Ecto neural progenitor cell (in vitro differentiated cells): ENCODE results near the gene TJP1.
"Not testable (repeated sequence)": the region's sequence is repeated elsewhere in the genome, so short reads cannot be mapped to it uniquely, and the experiment has no call there.

Experiments
- DNase-seq: peaks from one replicate; pipeline ENCODE4 v3.0.0-alpha.2; 2018; ENCODE audit warnings: low spot score

Gene TJP1

DNA sequence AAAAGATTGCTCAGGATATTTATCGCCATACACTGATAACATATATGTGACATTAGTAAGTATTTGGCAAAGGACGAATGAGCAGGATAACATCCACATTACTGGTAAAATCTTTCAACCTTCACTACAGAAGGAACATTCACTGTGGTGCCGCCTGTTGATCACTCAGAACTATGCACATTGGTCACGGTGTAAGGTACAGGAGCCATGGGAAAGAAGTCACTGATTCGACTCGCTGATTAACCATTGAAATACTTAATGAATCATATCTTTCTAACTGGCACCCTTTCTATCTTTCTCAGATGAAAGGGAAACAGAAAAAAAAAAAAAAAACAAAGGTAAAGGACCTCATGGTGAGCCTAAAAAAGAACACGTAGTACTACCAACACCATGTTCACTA, 68.8 kb downstream of the TJP1 start:
- no peak for DNase-seq

DNA sequence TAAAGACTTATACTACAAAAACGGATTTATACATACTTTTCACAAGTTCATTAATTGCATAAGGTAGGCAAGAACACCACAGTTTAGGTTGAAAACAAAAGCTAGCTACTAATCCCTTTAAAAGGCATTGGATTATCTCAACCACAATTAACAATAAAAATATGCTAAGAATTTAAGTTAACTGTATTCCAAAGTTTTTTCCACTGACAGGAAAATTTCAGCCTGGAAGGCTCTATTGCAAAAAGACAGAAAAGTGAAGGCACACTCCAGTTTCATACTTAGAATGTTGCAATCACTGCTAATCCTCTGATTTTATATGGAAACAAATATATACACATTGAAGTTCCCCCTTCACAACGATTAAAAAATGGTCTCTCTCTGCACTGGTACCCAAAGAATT, 71.5 kb downstream of the TJP1 start:
- no peak for DNase-seq

DNA sequence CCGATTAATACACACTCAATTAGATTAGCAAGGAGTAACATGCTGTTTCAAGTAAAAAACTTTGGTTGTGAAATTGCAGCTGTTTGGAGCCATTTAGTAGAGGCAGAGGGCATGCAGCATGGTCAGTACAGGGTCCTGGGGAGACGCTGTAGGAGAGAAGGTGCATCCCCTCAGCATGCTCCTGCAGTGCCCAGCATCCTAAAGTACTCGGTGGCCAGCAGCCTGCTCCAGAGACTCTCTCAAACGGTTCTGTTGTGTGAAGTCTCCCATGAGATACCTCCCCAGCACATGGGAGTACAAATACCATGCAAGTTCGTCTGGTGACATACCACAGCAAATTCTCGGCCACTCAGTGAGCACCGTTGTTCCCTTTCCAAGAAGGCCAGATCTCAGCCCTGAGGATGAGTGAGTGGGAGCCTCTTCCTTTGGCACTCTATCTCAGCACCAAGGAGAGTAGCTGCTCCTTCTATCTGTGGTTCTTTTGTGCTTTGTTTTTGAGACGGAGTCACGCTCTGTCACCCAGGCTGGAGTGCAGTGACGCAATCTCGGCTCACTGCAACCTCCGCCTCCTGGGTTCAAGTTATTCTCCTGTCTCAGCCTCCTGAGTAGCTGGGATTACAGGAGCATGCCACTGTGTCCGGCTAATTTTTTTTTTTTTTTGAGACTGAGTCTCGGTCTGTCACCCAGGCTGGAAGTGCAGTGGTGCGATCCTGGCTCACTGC, 72.7 kb downstream of the TJP1 start:
- no peak for DNase-seq

DNA sequence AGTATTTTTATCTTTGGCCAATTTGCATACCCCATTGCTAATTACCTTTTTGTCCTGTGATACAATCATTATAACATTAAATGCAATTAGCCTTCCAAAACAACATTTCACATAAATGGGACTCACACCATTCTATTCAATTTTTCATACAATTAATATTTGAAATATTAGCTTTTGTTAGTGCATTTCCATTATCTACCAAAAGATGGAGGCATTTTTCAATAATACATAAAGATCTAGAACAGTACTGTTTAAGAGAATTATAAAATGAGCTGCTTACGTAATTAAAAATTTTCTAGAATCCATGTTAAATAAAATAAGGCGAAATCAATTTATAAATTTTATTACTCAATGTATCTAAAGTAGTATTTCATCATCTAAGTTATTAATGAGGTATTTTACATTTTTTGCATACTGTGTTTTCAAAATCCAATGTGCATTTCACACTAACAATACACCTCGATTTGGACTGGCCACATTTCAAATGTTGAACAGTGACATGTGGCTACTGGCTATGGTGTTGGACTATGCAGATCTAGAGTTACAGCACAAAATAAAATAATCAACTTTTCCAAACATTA, 74.3 kb downstream of the TJP1 start:
- DNase-seq, result no peak

DNA sequence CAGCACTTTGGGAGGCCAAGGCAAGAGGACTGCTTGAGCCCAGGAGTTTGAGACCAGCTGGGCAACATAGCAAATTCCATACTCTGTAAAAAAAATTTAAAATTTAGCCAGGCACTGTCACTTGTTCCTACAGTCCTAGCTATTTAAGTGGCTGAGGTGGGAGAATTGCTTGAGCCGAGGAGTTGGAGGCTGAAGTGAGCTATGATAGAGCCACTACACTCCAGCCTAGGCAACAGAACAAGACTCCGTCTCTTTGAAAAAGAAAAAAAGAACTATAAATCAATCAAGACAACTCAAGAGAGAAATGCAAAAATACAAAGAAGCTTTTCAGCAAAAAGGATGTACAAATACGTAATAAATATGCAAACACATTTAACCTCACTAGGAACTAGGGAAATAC, 78.8 kb downstream of the TJP1 start:
- no peak for DNase-seq

DNA sequence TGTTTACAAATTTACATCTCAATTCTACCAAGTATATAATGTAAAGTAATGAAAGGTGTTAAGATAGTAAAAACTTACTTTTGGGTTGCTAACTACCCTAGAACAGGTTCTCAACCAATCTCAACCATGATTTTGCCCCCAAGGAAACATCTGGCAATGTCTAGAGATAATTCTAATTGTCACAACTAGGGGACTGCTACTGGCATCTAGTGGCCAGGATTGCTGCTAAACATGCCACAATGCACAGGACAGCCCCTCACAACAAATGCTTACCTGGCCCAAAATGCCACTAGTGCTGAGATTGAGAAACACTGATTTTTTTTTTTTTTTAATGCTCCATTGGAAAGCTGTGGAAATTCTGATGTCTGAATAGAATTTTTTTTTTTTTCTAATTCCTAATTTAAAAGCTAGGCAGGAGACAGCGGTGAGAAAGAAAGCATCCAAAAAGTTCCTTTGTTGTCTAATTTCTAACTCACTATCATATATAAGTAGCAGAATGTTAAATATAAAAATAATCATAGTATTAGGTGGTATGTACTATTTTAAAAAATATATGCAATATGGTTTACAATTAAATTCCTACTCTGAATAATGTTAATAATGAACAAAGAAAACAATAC, 81.5 kb downstream of the TJP1 start:
- no peak for DNase-seq

DNA sequence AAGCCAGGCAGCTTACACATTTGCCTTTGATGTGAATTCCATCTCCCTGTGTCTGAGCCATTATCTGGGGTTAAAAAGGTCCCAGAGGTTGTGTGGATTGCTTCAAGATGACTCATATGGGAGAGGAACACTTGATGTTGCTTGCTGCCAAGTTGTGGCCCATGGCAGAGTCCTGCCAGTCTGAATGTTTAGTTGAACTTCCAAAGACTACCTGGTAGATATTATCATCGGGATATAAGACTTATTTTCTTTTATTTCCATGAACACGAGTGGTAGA, 85.6 kb downstream of the TJP1 start:
- no peak for DNase-seq

DNA sequence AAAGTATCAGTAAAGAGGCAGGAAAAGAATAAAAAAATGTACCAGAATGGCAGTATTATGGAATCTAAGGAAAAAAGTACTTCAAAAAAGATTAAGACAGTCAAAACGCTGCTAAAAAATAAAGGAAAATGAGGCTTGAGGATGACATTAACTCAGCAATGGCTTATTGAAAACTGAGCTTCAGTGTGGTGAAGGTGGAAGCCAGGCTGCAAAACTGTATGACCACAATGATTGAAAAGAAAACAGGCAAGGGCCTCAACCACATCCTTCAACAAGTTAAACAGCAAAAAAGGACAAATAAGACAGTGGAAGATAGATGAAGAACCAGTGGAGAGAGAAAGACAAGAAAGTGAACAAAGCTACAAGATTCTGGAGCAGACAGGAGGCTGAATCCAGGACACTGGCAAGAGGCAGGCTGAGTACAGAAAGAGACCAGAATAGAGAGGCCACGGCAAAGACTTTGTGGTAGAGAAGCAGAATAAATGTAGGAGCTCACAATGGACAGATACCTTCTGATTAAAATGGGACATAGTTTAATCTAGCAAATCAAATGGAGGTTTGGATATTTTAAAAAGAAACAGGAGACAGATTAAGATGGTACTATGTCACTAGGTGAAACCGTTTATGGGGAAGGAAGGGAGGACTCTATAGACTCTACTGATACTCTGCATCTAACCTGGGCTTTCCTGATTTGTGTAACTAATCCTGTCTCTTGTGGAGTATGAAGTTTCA, 86.1 kb downstream of the TJP1 start:
- no peak for DNase-seq

DNA sequence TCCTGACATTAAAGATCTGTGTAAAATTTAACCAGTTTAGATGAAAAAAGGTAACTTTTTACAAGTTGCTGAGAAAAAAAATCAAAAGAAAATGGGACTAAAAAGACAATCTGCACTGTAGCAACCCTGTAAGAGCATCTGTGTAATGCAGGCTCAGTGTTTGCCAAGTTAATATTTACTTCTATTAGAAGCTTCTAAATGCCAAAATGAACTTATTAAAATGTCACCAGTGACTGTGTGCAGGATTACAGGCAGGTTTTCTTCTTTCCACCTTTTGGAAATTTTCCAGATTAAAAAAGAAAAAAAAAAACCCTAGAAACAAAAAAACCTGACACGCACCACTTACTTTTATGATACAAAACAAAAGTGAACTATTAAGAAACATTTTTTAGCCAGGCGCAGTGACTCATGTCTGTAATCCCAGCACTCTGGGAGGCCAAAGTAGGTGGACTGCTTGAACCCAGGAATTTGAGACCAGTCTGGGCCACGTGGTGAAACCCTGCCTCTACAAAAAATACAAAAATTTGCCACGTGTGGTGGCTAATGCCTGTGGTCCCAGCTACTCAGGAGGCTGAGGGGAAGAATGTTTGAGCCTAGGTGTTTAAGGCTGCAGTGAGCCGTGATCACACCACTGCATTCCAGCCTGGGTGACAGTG, 87.2 kb downstream of the TJP1 start:
- DNase-seq, result no peak

DNA sequence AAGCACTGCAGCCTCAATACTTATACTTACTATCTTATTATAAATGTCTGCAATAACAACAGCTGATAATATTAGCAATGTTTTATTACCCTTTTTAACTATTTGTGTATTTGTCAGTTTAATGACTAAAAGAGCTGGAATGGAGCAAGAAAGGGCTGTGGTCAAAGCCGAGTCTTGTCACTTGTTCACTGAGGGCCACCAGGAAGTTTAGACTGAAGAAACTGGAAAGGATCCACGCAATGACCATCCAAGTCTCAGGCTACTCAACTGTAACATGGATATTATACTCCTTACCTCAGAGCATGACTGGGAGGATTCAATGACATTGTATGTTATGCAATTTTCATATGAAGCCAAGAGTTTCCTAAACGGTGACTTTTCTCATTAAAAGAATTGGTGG, 90.4 kb downstream of the TJP1 start:
- DNase-seq, result no peak

DNA sequence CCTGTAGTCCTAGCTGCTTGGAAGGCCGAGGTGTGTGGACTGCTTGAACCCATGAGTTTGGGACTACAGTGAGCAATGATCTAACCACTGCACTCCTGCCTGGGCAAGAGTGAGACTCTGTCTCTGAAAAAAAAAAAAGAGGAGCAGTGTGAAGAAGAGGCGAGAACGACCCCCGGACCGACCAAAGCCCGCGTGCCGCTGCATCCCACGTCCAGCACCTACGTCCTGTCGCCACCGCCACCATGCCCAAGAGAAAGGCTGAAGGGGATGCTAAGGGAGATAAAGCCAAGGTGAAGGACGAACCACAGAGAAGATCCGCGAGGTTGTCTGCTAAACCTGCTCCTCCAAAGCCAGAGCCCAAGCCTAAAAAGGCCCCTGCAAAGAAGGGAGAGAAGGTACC, 91.8 kb downstream of the TJP1 start:
- not testable (repeated sequence) for DNase-seq

DNA sequence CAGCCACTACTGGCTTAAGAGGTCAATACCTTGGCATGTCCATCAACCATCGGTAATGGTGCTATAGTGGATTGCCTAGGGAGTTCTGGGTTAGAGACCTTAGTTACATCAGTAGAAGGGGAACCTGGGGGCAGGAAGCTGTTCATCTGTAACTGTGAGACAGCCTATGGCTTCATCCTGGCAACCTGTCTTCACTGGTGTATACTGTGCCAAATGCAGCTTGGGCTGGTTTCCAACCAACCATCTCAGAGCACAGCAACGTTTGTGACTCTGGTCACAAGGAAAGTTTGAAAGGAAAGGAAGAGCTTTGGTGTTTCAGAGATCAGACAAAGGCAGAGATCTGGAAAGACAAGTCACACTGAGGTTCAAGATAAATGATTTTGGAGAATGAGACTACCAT, 93.8 kb downstream of the TJP1 start:
- DNase-seq, result no peak

DNA sequence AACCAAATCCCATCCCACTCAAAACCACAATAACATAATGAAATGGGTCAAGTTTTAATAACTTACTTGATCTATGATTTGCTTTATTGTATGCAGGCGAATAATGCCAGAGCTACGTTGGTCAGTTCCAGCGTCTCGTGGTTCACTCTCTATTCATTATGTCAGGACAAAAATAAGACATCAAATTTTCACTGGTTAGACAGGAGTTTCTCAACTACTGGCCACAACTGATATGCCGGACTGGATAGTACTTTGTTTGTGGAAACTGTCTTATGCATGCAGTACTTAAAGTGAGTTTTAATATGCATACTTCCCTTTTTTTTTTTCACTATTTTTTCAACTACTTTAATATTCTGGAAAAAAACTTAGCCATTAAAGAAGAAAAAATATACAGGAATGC, 94.4 kb downstream of the TJP1 start:
- no peak for DNase-seq

DNA sequence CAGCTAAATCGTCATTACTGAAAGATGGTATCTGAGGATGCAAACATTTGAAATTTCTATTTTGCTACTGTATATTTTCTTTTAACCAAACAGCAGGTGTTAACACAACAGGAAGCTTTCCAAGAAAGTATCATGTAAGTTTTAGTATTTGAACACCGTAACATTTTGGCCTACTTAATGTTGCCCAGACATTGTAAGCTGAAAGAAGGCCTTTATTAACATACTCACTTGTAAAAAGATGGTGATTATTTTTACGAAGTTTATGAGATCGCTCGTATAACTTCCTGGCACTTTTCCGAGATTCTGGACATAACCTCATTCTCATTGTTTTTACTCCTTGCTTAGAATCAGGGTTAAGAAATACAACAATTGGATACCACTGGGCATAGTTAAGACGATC, 95.7 kb downstream of the TJP1 start:
- DNase-seq, result no peak

DNA sequence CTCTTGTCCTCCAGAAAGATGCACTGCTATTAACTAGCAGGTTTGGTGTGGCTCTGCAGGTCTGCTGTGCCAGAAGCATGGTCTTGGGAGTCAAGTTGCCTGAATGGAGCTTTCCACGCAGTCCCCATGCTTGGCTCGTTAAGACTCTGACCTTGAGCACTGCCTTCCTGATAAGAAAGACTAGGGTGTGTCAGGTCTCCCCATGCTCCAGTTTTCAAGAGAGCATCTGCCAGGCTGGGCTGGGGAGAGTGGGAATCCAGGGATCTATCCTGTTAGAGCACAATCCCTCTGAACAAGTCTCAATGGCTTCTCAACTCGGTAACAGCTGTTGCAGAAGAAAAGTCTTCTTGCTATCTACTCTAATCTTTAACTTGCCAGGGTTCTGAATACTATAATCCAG, 98.2 kb downstream of the TJP1 start:
- DNase-seq, result no peak

DNA sequence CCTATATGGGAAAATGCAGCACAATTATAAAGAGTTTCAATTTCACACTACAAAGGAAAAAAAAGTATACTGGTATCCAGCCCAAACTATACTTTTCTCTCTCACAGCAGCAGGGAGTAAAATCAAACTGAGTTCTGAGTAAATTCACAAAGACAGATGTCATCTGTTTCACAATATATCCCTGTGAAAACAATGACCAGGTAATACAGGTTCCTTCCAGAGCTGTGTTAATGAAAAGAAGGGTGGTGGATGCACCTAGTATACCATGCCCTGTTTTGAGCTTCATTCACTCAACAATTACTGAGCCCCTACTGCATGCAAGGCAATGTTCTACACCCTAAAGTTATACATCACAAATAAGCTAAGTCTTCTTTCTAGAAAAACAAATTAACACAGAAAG, 108.5 kb downstream of the TJP1 start:
- DNase-seq, result no peak

DNA sequence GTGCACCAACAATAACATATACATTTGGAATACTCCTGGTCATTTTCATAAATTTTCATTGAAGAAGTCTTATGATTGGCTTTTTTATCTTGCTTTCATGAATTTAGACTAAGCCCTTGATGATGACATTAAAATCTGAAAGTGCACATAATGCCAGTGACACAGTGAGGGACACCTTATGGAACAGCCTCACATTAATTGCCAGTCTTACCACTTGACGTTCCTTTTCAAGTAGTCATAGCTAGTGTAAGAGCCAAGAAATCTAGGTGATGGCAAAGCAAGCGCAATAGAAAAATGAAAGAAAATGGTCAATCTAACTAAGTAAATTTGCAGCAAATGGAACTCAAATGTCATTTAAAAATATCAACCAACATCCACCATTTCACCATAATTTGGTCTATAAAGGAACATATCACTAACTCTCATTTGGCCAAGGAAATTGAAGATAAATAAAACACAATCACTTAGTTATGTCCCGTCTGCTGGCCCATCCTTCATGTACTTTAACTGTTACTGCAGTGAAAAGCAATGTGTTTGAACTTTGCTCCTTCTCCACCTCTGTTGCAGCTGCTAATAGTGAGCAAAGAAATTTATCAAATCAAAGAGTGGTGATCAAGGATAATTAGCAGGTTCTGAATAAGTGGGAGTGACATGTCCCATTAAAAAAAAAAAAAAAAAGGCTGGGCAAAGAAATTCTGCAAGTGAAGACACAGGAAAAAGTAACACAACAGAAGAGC, 110.0 kb downstream of the TJP1 start:
- no peak for DNase-seq

DNA sequence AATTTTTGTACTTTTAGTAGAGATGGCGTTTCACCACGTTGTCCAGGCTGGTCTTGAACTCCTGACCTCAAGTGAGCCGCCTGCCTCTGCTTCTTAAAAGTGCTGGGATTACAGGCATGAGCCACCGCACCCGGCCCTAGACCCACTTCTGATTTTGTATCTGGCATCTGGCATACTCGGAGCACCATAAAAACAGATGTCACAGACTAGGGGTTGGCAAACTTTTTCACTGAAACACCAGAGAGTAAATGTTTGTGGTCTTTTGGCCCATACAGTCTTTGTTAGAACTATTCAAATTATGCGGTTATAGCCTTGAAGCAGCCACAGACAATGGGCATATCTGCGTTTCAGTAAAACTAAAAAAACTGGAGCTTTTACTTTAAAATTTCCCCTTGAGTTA, 110.7 kb downstream of the TJP1 start:
- no peak for DNase-seq

DNA sequence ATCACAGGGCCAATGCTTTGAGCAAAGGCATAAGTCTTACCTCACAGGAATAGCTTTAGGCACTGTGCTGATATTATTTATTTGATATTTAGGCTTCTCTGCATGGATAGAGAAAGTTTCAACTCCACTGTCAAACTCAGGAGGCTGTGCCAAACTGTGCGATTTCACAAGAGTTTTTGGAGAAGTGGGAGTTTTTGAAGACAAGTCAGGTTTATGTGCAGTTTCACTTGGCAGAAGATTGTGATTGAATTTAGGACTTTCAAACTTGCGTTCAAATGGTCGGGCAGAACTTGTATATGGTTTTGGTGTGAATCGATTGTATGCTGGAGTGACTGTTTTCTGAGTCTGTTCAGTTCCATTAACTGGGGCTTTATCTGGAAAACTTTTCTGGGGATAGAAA, 113.7 kb downstream of the TJP1 start:
- DNase-seq, result no peak

DNA sequence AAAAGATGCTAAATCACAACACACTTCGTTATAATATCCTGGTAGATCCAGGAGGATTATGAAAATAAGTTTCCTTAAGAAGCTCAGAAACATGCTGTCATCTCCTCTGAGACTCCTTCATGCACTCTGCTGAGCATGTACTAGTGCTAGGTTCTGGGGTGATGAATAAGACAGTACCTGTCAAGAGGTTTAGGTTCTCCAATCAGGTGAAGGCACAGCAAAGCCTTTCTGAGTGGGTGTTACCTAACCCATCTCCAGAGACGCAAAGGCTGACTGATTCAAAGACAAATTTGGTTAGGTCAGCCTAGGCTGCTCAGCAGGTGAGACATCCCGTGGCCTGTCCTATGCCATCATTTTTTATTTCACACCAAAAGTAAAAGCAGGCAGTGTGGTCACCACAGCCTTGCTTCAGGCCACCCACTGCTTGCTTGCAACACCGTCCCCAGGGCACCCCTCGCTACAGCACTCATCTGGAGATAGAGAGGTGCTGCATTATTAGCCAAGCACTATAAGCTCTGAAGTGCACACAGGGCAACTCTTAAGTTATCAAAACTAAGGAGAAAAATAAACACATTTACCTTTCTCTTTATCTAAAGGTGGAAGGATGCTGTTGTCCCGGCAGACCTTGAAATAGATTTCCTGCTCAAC, 117.2 kb downstream of the TJP1 start:
- no peak for DNase-seq

DNA sequence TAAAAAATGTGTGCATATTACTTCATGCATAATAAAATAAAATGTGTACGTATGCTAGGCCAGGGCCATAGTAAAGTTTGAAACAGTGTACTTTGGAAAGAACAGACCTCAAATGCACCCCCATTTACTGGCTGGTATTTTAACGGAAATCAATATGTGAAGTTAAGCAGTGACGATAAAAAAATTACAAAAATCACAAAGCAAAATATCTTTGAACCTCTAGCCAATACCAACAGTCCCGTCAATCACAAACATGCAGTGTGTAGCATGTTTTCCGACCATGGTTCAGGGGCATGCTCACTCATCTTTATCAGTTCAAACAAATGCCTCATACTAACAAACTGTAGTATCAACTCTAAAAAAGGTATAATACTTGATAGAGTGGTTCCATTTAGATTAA, 121.1 kb downstream of the TJP1 start:
- no peak for DNase-seq

DNA sequence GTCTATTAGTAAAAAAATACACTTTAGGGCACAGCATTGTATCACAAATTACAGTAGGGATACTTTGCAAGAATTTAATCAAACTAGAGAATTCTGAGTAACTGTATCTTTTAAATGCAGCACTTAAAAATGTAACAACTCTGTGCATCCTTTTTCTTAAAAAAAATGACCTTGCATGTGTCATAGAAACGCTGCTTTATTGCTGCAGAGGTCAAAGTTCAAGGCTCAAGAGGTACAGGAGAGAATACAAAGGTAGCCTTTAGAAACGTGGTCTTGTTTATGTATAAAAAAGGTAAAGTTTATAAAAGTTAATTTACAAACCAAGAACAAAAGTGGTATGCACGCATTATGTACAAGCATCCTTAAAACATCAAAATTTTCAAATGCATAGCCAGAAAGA, 122.0 kb downstream of the TJP1 start:
- DNase-seq, result no peak
